DMS79 treated with DMSO at 0.1 percent for 48 hours (cell line): Measurements from ENCODE around the gene TMEM131L.
"Not testable (repeated sequence)": the region's sequence is repeated elsewhere in the genome, so short reads cannot be mapped to it uniquely, and the experiment has no call there.

Experiments used
- DNase-seq: peaks from one replicate; lab custom pipeline; 2025; lab: John Stamatoyannopoulos, UW

Gene TMEM131L

GRCh38 chr4:153466081-153466948 lies at the start of gene TMEM131L:
Gene TMEM131L, plus strand, starts transcription at chr4:153466360. Its CDS starts 38 bp downstream, at chr4:153466398.
- DNase-seq: no peak

- DNase-seq: not testable (repeated sequence)
Measured at GRCh38 chr4:153416456-153416855, 49.7 kb upstream of the TMEM131L start.

GRCh38 chr4:153418121-153418520 lies 48.0 kb upstream of the TMEM131L start:
- DNase-seq: no peak

- DNase-seq: no peak
Measured at GRCh38 chr4:153418558-153418957, 47.6 kb upstream of the TMEM131L start.

- no peak for DNase-seq
Measured at GRCh38 chr4:153419029-153419428, 47.1 kb upstream of the TMEM131L start.

GRCh38 chr4:153419673-153420278 lies 46.4 kb upstream of the TMEM131L start:
- DNase-seq: no peak

GRCh38 chr4:153420361-153420760 lies 45.8 kb upstream of the TMEM131L start:
- DNase-seq: no peak

- DNase-seq: no peak
Measured at GRCh38 chr4:153421941-153422340, 44.2 kb upstream of the TMEM131L start.

- no peak for DNase-seq
Measured at GRCh38 chr4:153426207-153426885, 39.8 kb upstream of the TMEM131L start.

GRCh38 chr4:153427363-153428071 lies 38.6 kb upstream of the TMEM131L start:
- DNase-seq: no peak

- DNase-seq: no peak
Measured at GRCh38 chr4:153428941-153429475, 37.2 kb upstream of the TMEM131L start.

GRCh38 chr4:153432965-153433753 lies 33.0 kb upstream of the TMEM131L start:
- no peak for DNase-seq

- DNase-seq: no peak
Measured at GRCh38 chr4:153433754-153434105, 32.4 kb upstream of the TMEM131L start.

GRCh38 chr4:153434190-153434589 lies 32.0 kb upstream of the TMEM131L start:
- DNase-seq: no peak

- no peak for DNase-seq
Measured at GRCh38 chr4:153438916-153439756, 27.0 kb upstream of the TMEM131L start.

- DNase-seq: no peak
Measured at GRCh38 chr4:153439831-153440230, 26.3 kb upstream of the TMEM131L start.

- no peak for DNase-seq
Measured at GRCh38 chr4:153440475-153440874, 25.7 kb upstream of the TMEM131L start.

GRCh38 chr4:153447175-153447905 lies 18.8 kb upstream of the TMEM131L start:
- DNase-seq: no peak

GRCh38 chr4:153448003-153448731 lies 18.0 kb upstream of the TMEM131L start:
- peak; percentile 31 for DNase-seq
